Stimulated activated CD8-positive, alpha-beta memory T cell treated with anti-CD3 and anti-CD28 coated beads, Interleukin-15, amount 100 ng/mL, for 24 hours (primary cell): ENCODE data around the gene WSB2.

ENCODE experiments used
- DNase-seq: peaks from one replicate; pipeline ENCODE4 v3.0.0-alpha.2; 2020; ENCODE audit warnings: low read depth

Gene WSB2

DNA sequence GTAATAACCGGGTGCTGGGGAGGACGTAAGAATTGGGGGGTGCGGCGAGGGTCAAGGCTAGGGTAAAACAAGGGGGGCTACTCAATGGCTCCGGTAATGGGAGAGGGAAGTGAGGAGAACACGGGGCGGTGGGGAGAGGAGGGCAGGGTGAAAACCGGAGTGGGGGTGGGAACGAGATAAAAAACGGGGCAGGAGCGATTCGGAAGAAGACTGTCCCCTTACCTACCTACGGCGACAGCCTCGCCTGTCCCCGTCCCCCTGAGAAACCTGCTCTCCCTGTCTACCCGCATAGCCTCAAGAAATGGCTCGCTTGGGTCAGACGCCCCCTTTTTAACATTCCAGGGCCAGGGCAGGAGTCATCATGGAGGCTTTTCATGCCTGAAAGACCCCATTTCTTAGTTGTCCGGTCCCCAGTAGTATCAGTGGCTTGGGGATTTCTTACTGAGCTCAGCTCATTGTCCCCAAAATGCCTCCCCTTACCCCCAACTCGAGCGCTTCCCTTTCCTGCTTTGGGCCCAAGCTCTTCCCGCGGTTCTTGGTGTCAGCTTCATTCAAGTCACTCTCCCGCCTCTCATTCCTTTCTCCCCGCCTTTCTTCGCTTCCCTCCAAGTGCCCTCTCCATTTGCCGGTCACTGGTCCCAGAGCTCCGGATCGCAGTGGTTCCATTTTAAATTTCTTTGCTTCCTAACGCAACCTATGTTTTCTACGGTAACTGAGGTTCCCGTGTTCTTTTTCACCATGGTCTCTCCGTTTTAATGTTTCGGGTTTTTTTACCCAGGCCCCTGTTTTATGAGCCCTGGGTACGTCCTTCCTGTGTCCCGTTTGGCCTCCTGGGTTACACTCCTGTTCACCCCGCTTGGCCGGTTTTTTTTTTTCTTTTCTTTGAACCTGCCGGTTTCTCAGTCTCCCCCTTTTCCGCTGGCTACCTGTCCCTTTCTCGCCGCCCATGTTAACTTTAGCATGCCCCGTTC, 1.2 kb upstream of the WSB2 start:
- no peak for DNase-seq

DNA sequence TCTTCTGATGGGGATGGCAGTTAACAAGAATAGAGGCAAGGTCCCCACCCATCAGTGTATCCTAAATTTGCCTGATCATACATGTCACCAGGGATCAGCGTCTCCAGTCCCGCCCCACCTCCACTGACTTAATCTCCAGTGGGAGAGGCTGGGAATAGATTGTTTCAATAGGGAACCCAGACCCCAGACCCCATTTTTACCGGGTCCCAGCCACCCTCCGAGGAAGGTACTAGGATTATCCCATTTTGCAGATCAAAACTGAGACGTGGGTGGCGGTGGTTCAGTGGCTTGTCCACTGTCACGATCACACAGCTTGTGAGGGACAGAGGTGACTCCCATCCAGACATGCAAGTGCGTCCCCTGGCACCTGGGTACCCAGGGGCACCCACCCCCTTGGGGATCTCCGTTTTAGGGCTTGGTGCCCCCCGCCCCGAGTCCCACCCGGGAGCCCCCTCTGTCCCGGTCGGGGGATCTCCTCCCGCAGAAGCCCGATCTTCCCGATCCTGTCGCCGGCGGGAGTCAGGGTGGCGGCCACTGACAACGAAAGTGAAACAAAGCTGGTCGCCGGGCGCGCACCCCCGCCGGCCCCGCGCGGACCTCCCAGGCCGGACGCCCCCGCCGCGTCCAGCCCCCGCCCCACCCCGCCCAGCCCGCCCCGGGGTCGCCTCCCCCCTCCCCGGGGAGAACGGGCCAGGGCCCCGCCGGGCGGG, 523 bp downstream of the WSB2 start:
- no peak for DNase-seq

DNA sequence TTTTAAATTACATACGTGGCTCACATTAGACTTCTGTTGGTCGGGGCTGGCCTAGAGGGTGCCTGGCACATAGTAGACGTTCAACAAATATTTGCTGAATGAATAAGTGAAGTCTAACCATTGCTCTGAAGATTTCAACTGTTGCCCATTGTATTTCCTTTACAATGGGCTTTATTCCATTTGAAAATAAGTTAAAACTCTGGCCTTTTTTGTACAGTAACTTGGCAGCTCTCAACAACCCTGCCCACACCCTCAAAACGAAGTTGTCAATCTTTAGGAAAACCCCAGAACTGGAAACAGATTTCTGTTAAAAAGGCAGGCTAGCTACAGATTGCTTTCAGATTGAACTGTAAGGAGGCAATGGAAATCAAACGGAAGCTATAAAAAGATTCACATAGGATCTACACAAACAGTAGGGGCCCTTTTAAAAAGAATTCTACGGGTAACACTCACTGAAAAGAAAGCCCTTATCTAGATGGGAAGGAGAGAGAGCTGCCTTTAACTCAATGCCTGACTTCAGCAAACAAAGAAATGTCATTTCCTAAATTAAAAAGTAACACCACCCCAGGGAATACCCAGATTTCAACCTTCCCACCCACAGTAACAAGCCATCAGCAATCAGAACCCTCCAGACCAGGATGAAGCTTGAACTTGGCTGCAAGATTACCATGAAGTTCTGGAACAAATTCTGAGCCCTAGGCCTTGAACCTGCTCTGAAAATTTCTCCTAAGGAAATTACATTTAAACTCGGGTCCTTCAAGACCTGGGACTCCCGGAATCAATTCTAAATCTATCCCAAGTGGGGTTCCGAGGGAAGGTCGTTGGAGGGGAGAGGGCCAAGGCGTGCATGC, 1.4 kb downstream of the WSB2 start:
- no peak for DNase-seq

DNA sequence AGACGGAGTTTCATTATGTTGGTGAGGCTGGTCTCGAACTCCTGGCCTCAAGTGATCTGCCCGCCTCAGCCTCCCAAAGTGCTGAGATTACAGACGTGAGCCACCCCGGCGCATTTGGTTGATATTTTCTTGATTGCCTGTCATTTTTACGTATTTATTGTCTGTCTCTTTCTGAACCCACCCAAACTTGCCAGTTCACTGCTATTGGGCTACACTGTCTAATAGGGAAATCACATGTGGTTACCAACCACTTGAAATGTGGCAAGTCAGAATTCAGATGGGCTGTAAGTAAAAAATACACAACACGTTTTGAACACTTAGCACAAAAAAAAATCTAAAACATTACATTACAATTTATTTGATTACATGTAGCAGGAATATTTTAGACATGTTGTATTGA, 2.1 kb downstream of the WSB2 start:
- DNase-seq = no peak

DNA sequence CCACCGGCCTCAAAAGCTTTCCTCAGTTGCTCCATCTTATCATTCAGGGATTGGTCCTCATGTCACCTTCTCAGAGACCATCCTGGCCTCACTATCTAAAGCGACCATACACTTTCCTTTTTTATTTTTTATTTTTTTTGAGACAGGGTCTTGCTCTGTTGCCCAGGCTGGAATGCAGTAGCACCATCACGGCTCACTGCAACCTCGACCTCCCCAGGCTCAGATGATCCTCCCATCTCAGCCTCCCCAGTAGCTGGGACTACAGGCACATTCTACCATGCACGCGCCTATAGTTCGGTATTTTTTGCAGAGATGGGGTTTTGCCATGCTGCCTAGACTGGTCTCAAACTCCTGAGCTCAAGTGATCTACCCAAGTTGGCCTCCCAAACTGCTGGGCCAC, 2.8 kb downstream of the WSB2 start:
- DNase-seq = no peak

DNA sequence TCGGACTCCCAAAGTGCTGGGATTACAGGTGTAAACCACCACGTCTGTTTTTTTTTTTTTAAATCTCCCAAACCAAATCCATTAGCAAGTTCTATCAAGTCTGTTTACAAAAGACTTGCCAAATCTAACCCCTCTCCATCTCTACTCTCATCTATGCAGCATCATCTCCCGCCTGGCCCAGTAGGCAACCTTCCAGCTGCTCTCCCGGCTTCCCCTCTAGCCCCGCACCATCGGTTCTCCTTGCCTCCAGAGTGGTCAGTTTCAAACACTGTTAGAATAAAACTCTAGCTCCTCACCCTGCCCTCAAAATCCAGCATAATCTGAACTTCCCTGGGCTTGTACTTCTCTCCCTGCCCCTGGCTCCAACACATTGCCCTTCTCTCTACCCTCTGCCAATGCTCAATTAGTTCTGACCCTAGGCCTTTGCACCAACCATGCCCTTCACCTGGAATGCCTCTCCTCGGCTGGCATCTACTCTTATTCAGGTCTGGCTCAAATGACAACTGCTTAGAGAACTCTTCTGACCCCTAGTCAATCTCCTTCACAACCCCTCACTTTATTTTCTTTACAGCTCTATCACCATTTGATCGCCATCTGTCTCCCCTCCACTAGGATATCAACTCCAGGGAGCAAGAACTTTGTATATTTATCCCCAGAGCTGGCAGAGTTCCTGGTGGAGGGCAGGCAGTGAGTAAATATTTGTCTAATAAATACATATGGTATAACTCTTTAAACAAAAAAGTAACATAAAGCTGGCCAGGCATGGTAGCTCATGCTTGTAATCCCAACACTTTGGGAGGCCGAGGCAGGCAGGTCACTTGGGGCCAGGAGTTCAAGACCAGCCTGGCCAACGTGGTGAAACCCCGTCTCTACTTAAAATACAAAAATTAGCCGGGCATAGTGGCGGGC, 4.9 kb downstream of the WSB2 start:
- DNase-seq = no peak

DNA sequence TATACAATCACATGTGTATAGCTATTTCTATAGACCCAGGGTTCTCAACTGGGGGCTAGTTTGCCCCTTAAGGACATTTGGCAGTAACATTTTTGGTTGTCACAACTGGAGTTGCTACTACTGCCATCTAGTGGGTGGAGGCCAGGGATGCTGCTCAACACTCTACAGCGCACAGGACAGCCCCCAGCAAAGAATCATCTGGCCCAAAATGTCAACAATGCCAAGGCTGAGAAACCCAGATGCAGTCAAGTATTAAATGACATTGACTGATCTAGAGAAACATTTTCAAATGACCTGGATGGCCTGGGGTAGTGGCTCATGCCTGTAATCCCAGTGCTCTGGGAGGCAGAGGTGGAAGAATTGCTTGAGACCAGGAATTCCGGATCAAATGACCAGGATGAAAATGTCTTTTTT, 5.8 kb downstream of the WSB2 start:
- no peak for DNase-seq

DNA sequence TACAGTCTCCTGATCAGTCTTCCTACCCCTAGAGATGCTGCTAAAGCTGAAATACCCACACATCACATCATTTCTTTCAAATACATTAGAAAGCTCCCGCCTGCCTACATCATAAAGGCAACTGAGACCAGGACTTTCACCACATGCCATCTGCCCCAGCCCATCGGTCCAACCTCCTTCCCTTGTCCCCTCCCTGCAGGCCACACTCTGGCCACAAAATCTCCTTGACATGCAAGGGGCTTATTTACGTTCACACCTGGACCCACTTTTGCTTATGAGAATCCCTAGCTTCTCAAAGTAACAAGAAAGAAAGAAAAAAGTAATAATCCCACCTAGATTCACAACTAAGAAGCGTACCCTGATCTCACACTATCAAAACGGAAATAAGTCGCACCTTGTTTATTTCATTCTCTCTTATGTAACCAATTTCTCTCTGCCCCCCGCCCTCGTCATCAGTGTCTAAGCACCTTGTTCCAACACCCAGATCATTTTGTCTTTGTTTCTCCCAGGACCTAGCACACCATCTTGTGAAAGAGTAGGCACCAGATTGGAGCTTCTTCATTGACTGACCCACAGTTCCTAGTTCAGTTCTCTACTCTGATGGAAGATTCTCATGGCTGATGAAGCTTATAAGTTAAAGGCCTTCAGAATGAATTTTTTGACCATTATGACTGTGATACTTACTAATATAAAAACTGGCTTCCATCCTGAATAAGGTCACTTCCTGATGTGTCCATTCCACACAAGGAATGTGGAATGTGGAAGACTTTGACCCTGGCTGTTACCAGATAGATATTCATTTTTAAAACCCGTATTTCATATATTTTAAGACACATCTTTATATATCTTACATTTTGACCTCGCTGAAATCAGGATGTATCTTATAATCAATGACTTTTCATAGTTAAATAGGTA, 7.7 kb downstream of the WSB2 start:
- no peak for DNase-seq

DNA sequence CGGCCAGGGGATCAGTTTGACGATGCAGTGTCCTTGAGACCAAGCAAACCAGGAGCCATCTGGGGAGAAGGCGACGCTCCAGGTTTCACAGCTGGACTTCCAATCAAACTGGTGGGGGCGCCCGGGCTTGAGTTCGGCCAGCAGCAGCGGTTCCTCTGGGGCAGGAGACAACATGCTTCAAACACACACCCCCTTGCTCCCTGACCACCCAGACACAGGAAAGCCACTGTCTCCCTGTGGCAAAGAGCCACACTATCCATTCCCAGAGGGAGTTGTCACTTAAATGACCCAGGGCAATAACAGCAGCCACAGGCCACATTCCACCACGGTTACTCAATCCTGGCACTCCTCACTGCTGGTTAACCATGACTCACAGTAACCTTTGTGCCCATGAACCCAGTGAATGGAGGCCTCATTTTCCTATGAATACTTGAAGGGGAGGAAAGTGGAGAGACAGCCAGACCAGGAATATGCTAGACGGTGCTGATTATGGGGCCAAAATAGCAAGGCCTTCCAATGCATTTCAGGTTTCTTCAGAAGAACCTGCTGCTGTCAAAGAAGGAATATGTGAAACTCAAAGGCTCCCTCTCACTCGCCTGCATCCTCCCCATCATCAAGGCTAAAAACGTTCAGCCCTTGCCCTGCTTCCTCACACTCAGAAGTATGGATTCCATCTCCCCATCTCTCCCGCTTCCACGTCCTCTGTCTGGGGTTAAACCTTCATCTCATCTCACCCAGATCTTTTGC, 8.5 kb downstream of the WSB2 start:
- DNase-seq = no peak

DNA sequence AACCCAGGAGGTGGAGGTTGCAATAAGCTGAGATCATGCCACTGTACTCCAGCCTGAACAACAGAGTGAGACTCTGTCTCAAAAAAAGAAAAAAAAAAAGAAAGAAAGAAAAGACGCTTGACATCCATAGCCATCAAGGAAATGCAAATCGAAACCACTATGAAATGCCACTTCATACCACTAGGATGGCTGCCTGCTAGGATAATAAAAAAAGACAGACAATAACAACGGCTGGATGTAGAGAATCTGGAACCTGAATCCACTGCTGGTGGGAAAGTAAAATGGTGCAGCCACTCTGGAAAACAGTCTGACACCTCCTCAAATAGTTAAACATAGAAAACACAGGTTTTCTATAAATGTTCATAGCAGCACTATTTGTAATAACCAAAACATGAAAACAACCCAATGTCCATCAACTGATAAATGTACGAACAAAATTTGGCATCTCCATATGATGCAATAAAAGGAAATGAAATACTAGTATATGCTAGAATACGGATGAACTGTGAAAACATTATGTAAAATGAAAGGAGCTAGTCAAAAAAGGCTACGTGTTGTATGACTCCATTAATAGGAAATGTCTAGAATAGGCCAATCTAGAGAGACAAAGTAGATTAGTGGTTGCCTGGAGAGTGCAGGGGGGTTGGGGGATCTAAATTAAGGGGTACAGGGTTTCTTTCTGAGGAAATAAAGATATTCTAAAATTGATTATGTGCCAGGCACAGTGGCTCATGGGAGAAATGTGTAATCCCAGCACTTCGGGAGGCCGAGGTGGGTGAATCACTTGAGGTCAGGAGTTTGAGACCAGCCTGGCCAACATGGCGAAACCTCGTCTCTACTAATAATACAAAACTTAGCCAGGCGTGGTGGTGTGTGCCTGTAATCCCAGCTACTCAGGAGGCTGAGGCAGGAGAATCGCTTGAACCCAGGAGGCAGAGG, 9.7 kb downstream of the WSB2 start:
- DNase-seq = no peak

DNA sequence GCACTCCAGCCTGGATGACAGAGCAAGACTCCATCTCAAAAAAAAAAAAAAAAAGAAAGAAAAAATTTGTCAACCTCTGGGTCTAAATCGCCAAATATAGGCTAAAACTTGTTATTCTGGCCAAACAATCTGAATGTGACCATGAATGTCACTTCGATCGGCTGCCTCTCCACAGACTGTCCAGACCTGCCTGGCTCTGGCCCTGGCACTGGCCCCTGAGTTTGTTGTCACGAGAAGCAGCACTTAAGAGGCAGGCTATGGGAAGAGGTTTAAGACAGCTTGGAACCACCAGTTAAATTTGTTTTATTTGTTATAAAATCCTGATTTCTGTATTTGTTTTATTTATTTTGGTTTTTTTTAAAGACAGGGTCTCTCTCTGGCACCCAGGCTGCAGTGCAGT, 14.5 kb downstream of the WSB2 start:
- no peak for DNase-seq

DNA sequence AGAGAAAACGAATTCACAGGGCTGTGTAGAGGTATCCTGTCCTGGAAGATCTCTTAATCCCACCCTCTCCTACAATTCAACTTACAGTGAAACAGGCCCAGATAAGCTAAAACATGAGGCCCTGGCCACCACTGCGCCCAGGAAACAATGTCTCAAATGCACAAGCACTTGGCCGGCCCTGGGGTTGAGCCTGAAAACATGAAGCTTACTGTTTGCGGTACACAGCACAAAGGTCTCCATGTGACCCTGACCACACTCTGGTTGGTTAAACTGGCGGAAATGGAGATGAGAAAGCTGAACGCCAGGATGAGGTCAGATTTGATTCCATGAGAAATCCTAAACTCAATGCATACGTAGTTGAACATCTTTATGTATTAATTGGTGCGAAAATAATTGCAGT, 16.4 kb downstream of the WSB2 start:
- DNase-seq = no peak

DNA sequence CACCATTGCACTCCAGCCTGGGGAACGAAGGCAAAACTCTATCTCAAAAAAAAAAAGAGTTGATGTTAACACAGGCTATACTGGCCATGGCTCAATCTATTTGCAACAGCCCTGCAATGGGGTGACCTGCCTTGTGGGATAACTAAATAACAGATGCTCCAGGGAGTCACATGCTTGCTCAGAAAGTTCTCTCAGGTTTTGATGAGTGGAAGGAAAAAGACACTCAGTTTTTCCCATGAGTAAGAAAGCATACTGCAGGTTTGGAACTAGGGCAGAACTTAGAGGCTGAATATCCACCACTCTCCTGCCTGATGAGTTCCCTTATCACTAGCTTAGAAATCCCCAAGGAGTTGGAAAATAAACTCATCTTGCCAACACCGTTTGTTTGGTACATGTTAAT, 16.9 kb downstream of the WSB2 start:
- no peak for DNase-seq

DNA sequence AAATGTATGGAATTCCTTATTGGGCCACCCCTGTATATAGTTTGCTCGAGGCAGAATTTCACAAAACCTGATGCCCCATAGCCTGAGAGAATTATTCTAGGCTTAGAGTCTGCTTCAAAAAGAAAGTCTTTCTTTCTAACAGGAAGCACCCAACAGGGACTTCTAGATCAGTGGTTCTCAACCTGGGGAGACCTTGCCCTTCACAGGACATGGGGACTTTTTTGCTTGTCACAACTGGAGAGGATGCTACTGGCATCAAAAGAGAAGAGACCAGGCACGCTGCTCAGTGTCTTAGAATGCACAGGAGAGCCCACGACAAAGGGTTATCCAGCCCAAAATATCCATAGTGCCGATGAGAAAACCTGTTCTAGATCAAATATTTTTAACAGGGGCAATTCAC, 18.9 kb downstream of the WSB2 start:
- no peak for DNase-seq

DNA sequence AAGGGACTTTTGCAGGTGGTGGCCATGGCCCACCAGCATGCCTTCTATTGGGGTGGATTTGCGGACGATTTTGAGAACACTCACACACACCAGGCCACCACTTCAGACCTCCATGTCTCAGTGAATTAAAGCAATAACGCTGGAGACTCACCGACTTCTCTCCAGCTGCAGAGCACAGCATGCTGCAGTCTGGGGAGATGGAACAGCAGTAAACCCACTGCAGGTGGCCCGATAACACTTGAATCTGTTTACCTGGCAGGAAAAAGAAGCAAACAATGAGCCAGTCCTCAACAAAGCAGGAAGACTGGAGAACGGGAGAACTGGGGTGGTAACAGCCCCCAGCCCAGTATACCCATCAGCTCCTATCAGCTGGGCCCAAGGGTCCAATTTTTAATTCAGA, 22.8 kb downstream of the WSB2 start:
- no peak for DNase-seq

DNA sequence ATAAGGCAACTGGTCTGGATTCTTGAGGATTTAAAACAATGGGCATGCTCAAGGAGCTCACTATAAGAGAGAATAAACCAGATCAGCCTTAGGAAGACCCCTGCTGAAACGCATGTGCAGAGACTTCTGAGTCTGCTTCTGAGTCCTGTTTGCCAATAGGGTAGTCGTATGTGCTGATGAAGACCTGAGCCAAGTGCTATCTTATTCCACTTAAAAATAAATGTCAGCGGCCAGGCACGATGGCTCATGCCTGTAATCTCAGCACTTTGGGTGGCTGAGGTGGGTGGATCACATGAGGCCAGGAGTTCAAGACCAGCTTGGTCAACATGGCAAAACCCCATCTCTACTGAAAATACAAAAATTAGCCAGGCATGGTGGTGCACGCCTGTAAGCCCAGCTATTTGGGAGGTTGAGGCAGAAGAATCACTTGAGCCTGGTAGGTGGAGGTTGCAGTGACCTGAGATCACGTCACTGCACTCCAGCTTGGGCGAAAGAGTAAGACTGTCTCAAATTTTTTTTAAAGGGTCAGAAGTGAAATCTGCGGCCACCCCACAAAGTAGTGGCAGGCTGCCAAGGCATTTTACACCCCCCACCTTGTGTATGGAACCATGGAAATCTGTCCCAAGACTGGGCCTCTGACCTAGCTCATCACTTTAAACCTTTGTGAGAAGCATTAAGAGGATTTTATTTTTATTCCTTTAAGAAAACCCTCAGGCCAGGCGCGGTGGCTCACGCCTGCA, 24.1 kb downstream of the WSB2 start:
- no peak for DNase-seq

DNA sequence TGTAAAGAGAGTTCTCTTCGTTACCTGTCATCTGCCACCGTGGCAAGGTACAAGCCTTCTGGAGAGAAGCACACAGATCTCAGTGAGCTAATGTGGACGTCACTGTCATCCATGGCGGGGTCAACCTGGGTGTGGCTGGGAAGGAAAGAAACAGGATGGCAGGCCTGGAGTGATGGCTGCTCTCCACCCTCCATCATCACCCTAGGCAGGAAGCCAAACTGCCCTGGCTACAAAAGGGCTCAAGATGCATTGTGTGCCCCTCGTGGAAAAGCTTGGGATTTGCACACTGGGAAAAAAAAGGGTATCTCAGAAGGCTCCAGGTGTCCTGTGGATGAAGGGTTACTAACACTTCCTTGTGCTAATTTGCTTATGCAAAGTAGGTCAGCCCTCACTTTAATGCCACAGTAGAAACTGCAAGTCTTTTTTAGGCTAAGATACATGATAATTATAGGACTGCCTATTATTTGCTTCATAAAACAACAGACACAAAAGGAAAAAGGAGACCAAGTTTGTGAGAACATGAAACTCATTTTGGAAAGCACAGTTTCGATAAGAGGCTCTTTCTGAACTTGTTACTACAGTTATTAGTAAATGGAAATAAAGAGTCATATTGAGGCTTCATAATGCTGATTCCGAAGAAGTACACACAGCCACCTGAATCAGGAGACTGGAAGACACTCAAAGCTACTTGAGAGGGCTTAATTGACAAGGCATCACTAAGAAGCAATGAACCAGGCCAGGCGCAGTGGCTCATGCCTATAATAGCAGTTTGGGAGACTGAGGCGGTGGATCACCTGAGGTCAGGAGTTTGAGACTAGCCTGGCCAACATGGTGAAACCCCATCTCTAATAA, 25.6 kb downstream of the WSB2 start:
- no peak for DNase-seq
